Measurements from ENCODE around the gene TET1.

- no peak for TF ChIP-seq POLR2A (IDR thresholded peaks at IDR 0.05)
- TF ChIP-seq, protein P1, sequence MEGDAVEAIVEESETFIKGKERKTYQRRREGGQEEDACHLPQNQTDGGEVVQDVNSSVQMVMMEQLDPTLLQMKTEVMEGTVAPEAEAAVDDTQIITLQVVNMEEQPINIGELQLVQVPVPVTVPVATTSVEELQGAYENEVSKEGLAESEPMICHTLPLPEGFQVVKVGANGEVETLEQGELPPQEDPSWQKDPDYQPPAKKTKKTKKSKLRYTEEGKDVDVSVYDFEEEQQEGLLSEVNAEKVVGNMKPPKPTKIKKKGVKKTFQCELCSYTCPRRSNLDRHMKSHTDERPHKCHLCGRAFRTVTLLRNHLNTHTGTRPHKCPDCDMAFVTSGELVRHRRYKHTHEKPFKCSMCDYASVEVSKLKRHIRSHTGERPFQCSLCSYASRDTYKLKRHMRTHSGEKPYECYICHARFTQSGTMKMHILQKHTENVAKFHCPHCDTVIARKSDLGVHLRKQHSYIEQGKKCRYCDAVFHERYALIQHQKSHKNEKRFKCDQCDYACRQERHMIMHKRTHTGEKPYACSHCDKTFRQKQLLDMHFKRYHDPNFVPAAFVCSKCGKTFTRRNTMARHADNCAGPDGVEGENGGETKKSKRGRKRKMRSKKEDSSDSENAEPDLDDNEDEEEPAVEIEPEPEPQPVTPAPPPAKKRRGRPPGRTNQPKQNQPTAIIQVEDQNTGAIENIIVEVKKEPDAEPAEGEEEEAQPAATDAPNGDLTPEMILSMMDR (IDR thresholded peaks at IDR 0.05) = no peak
Measured at GRCh38 chr10:68517188-68517587, 42.9 kb upstream of the TET1 start.

Data from transverse colon (tissue), 3 donors.